Cardiac muscle cell (in vitro differentiated cells and primary cell): ENCODE measurements around the gene ITPRIP. TPM values are rescaled to one million over a fixed set of nuclear protein-coding genes. Genes with fewer than 3 reads are reported as not detected.

Experiments used
- DNase-seq, 2 donors: peaks; one replicate each; pipeline versions ENCODE4 v3.0.0 to v3.0.0-alpha.2; 2010 to 2017; ENCODE audit warnings: low read depth in 1 of 2, low spot score in 1 of 2
- H3K27ac ChIP-seq: fragments of 200-600 bp; sonication (generic); 2 replicates; pipeline ENCODE4 v1.5.1; 2016
- H3K27me3 ChIP-seq: fragments of 200-600 bp; sonication (generic); 2 replicates; pipeline ENCODE4 v1.6.0; 2016; ENCODE audit warnings: control low read depth
- H3K36me3 ChIP-seq: fragments of 200-600 bp; sonication (generic); 2 replicates; pipeline ENCODE4 v1.5.1; 2016; ENCODE audit warnings: control low read depth
- H3K4me1 ChIP-seq: fragments of 200-600 bp; sonication (generic); 2 replicates; pipeline ENCODE4 v1.8.1; 2017; ENCODE audit warnings: low read depth, mild to moderate bottlenecking, mixed run types
- H3K4me3 ChIP-seq: fragments of 200-600 bp; sonication (generic); 2 replicates; pipeline ENCODE4 v1.5.1; 2016; ENCODE audit warnings: mild to moderate bottlenecking
- H3K9me3 ChIP-seq: fragments of 200-600 bp; sonication (generic); 2 replicates; pipeline ENCODE4 v1.5.1; 2017; ENCODE audit warnings: low read depth, mild to moderate bottlenecking, control low read depth
- CTCF ChIP-seq: IDR thresholded peaks from 2 replicates; pipeline ENCODE4 v1.5.1; 2012; ENCODE audit warnings: low read depth, mild to moderate bottlenecking, low read length
- polyA plus RNA-seq: library from polyadenylated mRNA; unstranded; fragments of >200 nt; fragmentation: Nextera tagmentation; extraction: Ambion mirVana; gene quantifications from 2 replicates; pipeline ENCODE4 v1.2.1, GENCODE V29; 2016
- total RNA-seq: library from RNA; depleted of rRNA; stranded (reverse); fragments of >200 nt; gene quantifications from 2 replicates; pipeline ENCODE4 v1.2.3, GENCODE V29; 2016

ITPRIP gene
- total and polyA plus RNA-seq, 2 experiments from 2014 or later, result 19.0 to 20.1 TPM

GRCh38 chr10:104347295-104348045 is 9.2 kb upstream of the ITPRIP start:
- H3K4me3 ChIP-seq, result no peak overlapping the region
- TF ChIP-seq CTCF, result no peak

DNA sequence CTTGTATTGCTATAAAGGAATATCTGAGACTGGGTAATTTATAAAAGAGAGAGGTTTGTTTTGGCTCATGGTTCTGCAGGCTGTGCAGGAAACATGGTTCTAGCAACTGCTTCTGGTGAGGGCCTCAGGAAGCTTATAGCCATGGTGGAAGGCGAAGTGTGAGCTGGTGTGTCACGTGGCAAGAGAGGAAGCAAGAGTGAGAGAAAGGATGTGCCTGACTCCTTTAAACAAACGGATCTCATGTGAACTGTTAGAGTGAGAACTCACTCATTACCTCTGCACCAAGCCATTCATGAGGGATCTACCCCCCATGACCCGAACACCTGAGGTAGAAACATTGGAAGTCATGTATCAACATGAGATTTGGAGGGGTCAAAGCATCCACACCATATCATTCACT is 7.7 kb upstream of the ITPRIP start:
- H3K9me3 ChIP-seq, result no peaks in the 10 kb centered on the region
- TF ChIP-seq CTCF, result no peak
- H3K4me3 ChIP-seq, result no peak overlapping the region
- no peaks in the 10 kb centered on the region for H3K36me3 ChIP-seq
- no peak overlapping the region for H3K27ac ChIP-seq
- H3K27me3 ChIP-seq, result no peaks in the 10 kb centered on the region
- H3K4me1 ChIP-seq, result peaks cover 9% of the 10 kb centered on the region
- no peak for DNase-seq

More at GRCh38 chr10:104347295-104348045, 9.2 kb upstream of the ITPRIP start:
- Histone ChIP-seq H3K9me3 (no peaks in the 10 kb centered on the region), H3K36me3 (no peaks in the 10 kb centered on the region), H3K4me1 (peaks cover 9% of the 10 kb centered on the region), H3K27me3 (no peaks in the 10 kb centered on the region), H3K27ac (no peak overlapping the region)
- DNase-seq, result no peak

GRCh38 chr10:104345515-104345914 is 7.2 kb upstream of the ITPRIP start:
- TF ChIP-seq CTCF, result no peak
- no peak overlapping the region for H3K27ac ChIP-seq
- H3K36me3 ChIP-seq, result no peaks in the 10 kb centered on the region
- no peaks in the 10 kb centered on the region for H3K27me3 ChIP-seq
- no peak for DNase-seq
- peaks cover 11% of the 10 kb centered on the region for H3K4me1 ChIP-seq
- no peaks in the 10 kb centered on the region for H3K9me3 ChIP-seq
- no peak overlapping the region for H3K4me3 ChIP-seq

DNA sequence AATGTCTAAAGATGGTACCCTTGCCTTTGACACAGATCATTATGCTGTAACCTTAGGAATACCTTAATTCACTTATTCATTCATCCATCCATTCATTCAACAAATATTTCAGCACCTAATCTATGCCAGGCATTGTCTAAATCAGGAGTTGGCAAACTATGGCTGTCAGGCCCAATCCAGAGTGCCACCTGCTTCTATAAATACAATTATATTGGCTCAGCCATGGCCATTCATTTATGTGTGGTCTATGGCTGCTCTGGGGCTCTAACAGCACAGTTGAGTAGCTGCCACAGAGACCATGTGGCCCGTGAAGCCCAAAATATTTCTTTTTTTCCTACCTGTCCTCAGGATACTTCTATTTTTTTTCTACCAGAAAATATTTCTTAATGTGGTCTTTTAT is 6.0 kb upstream of the ITPRIP start:
- no peak overlapping the region for H3K27ac ChIP-seq
- no peaks in the 10 kb centered on the region for H3K27me3 ChIP-seq
- DNase-seq, result no peak
- H3K4me3 ChIP-seq, result no peak overlapping the region
- no peaks in the 10 kb centered on the region for H3K9me3 ChIP-seq
- H3K4me1 ChIP-seq, result peaks cover 22% of the 10 kb centered on the region
- H3K36me3 ChIP-seq, result no peaks in the 10 kb centered on the region
- TF ChIP-seq CTCF, result no peak

DNA sequence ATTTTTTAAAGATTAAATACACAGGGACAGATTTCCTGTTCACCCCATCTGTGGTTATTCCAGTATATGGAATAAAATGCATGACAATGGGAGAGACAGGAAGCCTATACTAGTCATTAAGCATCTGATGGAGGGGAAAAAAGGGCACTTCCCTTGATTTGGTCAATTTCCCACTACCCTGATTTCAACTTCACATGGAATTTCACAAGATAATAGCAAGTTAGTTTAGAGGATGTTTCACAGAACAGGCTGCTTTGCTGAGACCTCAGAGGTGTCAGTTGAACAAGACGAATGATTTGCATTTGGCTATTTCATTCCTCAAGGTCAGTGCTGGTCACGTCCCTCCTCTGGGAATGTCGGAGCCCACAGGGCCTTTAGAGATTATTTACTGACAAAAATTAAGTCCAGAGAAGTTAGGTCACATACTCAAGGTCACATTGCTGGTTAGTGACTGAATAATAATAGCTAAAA is 4.7 kb upstream of the ITPRIP start:
- H3K27me3 ChIP-seq, result no peaks in the 10 kb centered on the region
- H3K4me1 ChIP-seq, result peaks cover 26% of the 10 kb centered on the region
- H3K27ac ChIP-seq, result peak overlapping the region; percentile 73
- H3K36me3 ChIP-seq, result no peaks in the 10 kb centered on the region
- TF ChIP-seq CTCF, result no peak
- no peaks in the 10 kb centered on the region for H3K9me3 ChIP-seq
- peak in 1 of 2 donors; percentile 51 for DNase-seq
- no peak overlapping the region for H3K4me3 ChIP-seq
